ENCODE results near the gene PAQR7. TPM values are rescaled to one million over a fixed set of nuclear protein-coding genes. Genes with fewer than 3 reads are reported as not detected.

PAQR7 gene
- polyA plus RNA-seq, 1 experiment = 10.7 TPM

GRCh38 chr1:25817840-25818501 lies 57.5 kb downstream of the PAQR7 start:
- Histone ChIP-seq H3K27me3 (ENCODE audit: control insufficient read depth, insufficient read depth, low read length) (no peaks in the 10 kb centered on the region), H3K27ac (ENCODE audit: low read depth, low read length) (no peak overlapping the region), H3K4me3 (ENCODE audit: low read depth, low read length) (no peak overlapping the region), H3K9me3 (ENCODE audit: control insufficient read depth, insufficient read depth, low read length) (no peaks in the 10 kb centered on the region; the same call in 1 of the 2 replicates)
- POLR2A ChIA-PET = interaction anchor here (0.6 to 2.1 kb wide), 2 partner anchors 72 to 364 kb away, joined by 5 to 6 read pairs; no protein-coding TSS in a partner anchor
- TF ChIP-seq CTCF (IDR thresholded peaks at IDR 0.05; ENCODE audit: low read depth, low read length) = peak; percentile 22; the same call in 1 of the 2 replicates
- DNase-seq (ENCODE audit: low read depth, low spot score) = no peak
- CTCF ChIA-PET = no interaction called here

GRCh38 chr1:25816112-25816718 lies 59.3 kb downstream of the PAQR7 start:
- no peak overlapping the region for H3K27ac ChIP-seq (ENCODE audit: low read depth, low read length)
- ChIA-PET CTCF (no interaction called here), POLR2A (interaction anchor here (0.7 kb wide), 1 partner anchor 29 kb away, joined by 4 read pairs; no protein-coding TSS in a partner anchor)
- no peak for TF ChIP-seq CTCF (IDR thresholded peaks at IDR 0.05; ENCODE audit: low read depth, low read length)
- H3K4me3 ChIP-seq (ENCODE audit: low read depth, low read length) = no peak overlapping the region
- DNase-seq (ENCODE audit: low read depth, low spot score) = no peak
- no peaks in the 10 kb centered on the region for H3K27me3 ChIP-seq (ENCODE audit: control insufficient read depth, insufficient read depth, low read length)
- H3K9me3 ChIP-seq (ENCODE audit: control insufficient read depth, insufficient read depth, low read length) = no peaks in the 10 kb centered on the region; the same call in 1 of the 2 replicates

- CTCF ChIA-PET = no interaction called here
- no peaks in the 10 kb centered on the region for H3K27me3 ChIP-seq (ENCODE audit: control insufficient read depth, insufficient read depth, low read length)
- no peak for TF ChIP-seq CTCF (IDR thresholded peaks at IDR 0.05; ENCODE audit: low read depth, low read length)
- H3K9me3 ChIP-seq (ENCODE audit: control insufficient read depth, insufficient read depth, low read length) = no peaks in the 10 kb centered on the region; the same call in 1 of the 2 replicates
- DNase-seq (ENCODE audit: low read depth, low spot score) = no peak
- POLR2A ChIA-PET = interaction anchor here (0.7 kb wide), 1 partner anchor 28 kb away, joined by 4 read pairs; no protein-coding TSS in a partner anchor
- H3K27ac ChIP-seq (ENCODE audit: low read depth, low read length) = no peak overlapping the region
- no peak overlapping the region for H3K4me3 ChIP-seq (ENCODE audit: low read depth, low read length)
Measured at GRCh38 chr1:25815208-25816111, 60.0 kb downstream of the PAQR7 start.

- POLR2A ChIA-PET = no interaction called here
- no peaks in the 10 kb centered on the region for H3K27me3 ChIP-seq (ENCODE audit: control insufficient read depth, insufficient read depth, low read length)
- DNase-seq (ENCODE audit: low read depth, low spot score) = no peak
- CTCF ChIA-PET = no interaction called here
- H3K9me3 ChIP-seq (ENCODE audit: control insufficient read depth, insufficient read depth, low read length) = no peaks in the 10 kb centered on the region; the same call in 1 of the 2 replicates
- no peak for TF ChIP-seq CTCF (IDR thresholded peaks at IDR 0.05; ENCODE audit: low read depth, low read length)
- H3K4me3 ChIP-seq (ENCODE audit: low read depth, low read length) = no peak overlapping the region
- H3K27ac ChIP-seq (ENCODE audit: low read depth, low read length) = no peak overlapping the region
Measured at GRCh38 chr1:25814549-25815087, 60.9 kb downstream of the PAQR7 start.

All from AG04450 (cell line).